K562 (cell line): Measurements from ENCODE around the gene MAP3K15. TPM values are rescaled to one million over a fixed set of nuclear protein-coding genes. Genes with fewer than 3 reads are reported as not detected.
"Not testable (repeated sequence)": the region's sequence is repeated elsewhere in the genome, so short reads cannot be mapped to it uniquely, and the experiment has no call there.

Experiments used
- ATAC-seq: fragments of 200-7000 bp; cut with Tn5 transposase; 3 replicates; pipeline ENCODE4 v1.9.1; 2020; ENCODE audit warnings: moderate library complexity
- BruUV-seq: library from RNA; stranded (reverse); fragments of 400-500 nt; replicated peaks from 2 replicates; lab custom pipeline; 2021; lab: Mats Ljungman, UMichigan
- CTCF ChIA-PET: fragments of 300-600 bp; formaldehyde crosslinking; extraction: SDS; loops from one replicate; lab custom pipeline; 2021; ENCODE audit warnings: low intra/inter-chr PET ratio; lab: Yijun Ruan, JAX
- POLR2A ChIA-PET: fragments of 300-600, 350-650 bp; sonication (Branson Sonifier 250); formaldehyde crosslinking; extraction: SDS; loops from one replicate; lab custom pipeline; 2021; ENCODE audit warnings: antibody characterized with exemption, inconsistent platforms; lab: Yijun Ruan, JAX
- DNase-seq, 4 experiments: peaks; one replicate each; pipeline versions ENCODE4 v3.0.0 to v3.0.0-alpha.2; 2011 to 2018; ENCODE audit warnings: low spot score in 3 of 4, mixed read lengths in 3 of 4; ENCODE audit errors: extremely low read depth in 1 of 4
- FAIRE-seq: peaks from 2 replicates; lab custom pipeline; 2011; peaks lifted over from hg19 to GRCh38; lab: Jason Lieb, UNC
- H2AFZ ChIP-seq: 2 replicates; pipeline ENCODE4 v1.6.0; 2011; ENCODE audit warnings: low read depth, low read length, control low read depth, inconsistent platforms
- H3K27ac ChIP-seq: fragments of 200-600 bp; 3 replicates; pipeline ENCODE4 v1.8.0; 2011; ENCODE audit warnings: low read depth, mild to moderate bottlenecking, control low read depth, inconsistent platforms, low read length, moderate library complexity, mixed read lengths; ENCODE audit errors: extremely low read depth
- H3K27me3 ChIP-seq, 2 experiments: fragments of 300-600 bp in 1 of 2; 2 replicates in 1 of 2; 3 replicates in 1 of 2; pipeline versions ENCODE4 v1.6.0 to v1.8.0; 2011; ENCODE audit warnings: inconsistent platforms in 2 of 2, low read length in 2 of 2, mild to moderate bottlenecking in 1 of 2, mixed read lengths in 1 of 2, moderate library complexity in 1 of 2; ENCODE audit not compliant: control insufficient read depth in 2 of 2, insufficient read depth in 2 of 2
- H3K36me3 ChIP-seq: fragments of 300-600 bp; 3 replicates; pipeline ENCODE4 v1.8.0; 2011; ENCODE audit warnings: mild to moderate bottlenecking, low read length, inconsistent platforms; ENCODE audit not compliant: control insufficient read depth, insufficient read depth
- H3K4me1 ChIP-seq, 2 experiments: fragments of 200-600 bp in 1 of 2; replicated peaks in 1 of 2; 2 replicates in 1 of 2; 3 replicates in 1 of 2; pipeline versions ENCODE4 v1.5.1 to v1.8.0; 2011; ENCODE audit warnings: inconsistent platforms in 2 of 2, low read length in 2 of 2, mild to moderate bottlenecking in 1 of 2, mixed read lengths in 1 of 2, moderate library complexity in 1 of 2; ENCODE audit not compliant: control insufficient read depth in 2 of 2, insufficient read depth in 2 of 2
- H3K4me2 ChIP-seq: 2 replicates; pipeline ENCODE4 v1.6.1; 2011; ENCODE audit warnings: low read length, control low read depth, inconsistent platforms, mixed read lengths; ENCODE audit not compliant: insufficient read depth
- H3K4me3 ChIP-seq: fragments of 200-600 bp; sonication (generic), shearing (Covaris generic); 2 replicates; pipeline ENCODE4 v1.5.1; 2016; ENCODE audit warnings: control low read depth, inconsistent platforms
- H3K79me2 ChIP-seq: fragments of 200-600 bp; 3 replicates; pipeline ENCODE4 v1.8.0; 2011; ENCODE audit warnings: low read length, inconsistent platforms; ENCODE audit not compliant: control insufficient read depth, insufficient read depth
- H3K9ac ChIP-seq, 2 experiments: 2 replicates each; pipeline versions ENCODE4 v1.6.0 to v1.6.1; 2011; ENCODE audit warnings: low read depth in 2 of 2, low read length in 2 of 2, control low read depth in 1 of 2, inconsistent platforms in 1 of 2, mild to moderate bottlenecking in 1 of 2, mixed read lengths in 1 of 2; ENCODE audit not compliant: insufficient read depth in 1 of 2
- H3K9me1 ChIP-seq: one replicate; pipeline ENCODE4 v1.6.0; 2011; ENCODE audit warnings: inconsistent platforms, mild to moderate bottlenecking, low read length, moderate library complexity; ENCODE audit not compliant: control insufficient read depth, insufficient read depth
- H3K9me3 ChIP-seq: replicated peaks from 2 replicates; pipeline ENCODE4 v1.5.1; 2011; ENCODE audit warnings: low read depth, low read length, inconsistent platforms; ENCODE audit not compliant: control insufficient read depth, insufficient read depth
- H4K20me1 ChIP-seq: replicated peaks from 2 replicates; pipeline ENCODE4 v1.6.1; 2011; ENCODE audit warnings: low read length, inconsistent platforms, mixed read lengths; ENCODE audit not compliant: control insufficient read depth, insufficient read depth
- CBFA2T3 ChIP-seq: fragments of 450-650 bp; IDR thresholded peaks from 2 replicates; pipeline ENCODE4 v1.6.1; 2017
- PHF8 ChIP-seq: fragments of 200-600 bp; sonication (generic); IDR thresholded peaks from 2 replicates; pipeline ENCODE4 v1.6.1; 2012; ENCODE audit warnings: mixed run types, mild to moderate bottlenecking, inconsistent platforms, low read length, moderate library complexity, borderline replicate concordance
- RB1 ChIP-seq: fragments of 450-650 bp; IDR thresholded peaks from 2 replicates; pipeline ENCODE4 v1.6.1; 2017; ENCODE audit warnings: low read depth, mild to moderate bottlenecking
- TEAD1 ChIP-seq, 2 experiments: fragments of 450-650 bp in 1 of 2; sonication (generic) in 1 of 2; formaldehyde crosslinking; IDR thresholded peaks; 2 replicates each; pipeline versions ENCODE4 v1.4.0 to v1.8.0; 2020 to 2022; ENCODE audit warnings: mild to moderate bottlenecking in 2 of 2, missing genetic modification reagents in 1 of 2
- ZNF146 ChIP-seq: IDR thresholded peaks from one replicate; pipeline ENCODE4 v1.6.1; 2018; ENCODE audit warnings: missing compliant biosample characterization; ENCODE audit not compliant: unreplicated experiment
- WGBS: fragments of 100-300 bp; shearing (Covaris generic); methylation state at CpG from one replicate; pipeline ENCODE4 v1.1.6; 2016; ENCODE audit warnings: low coverage, mixed read lengths; ENCODE audit not compliant: insufficient coverage; ENCODE audit errors: missing lambda C conversion rate; 5-methylcytosine and 5-hydroxymethylcytosine counted together
- in situ Hi-C: fragments of 300-500 bp; cut with MboI; formaldehyde crosslinking; loops from 4 replicates; pipeline ENCODE4 v1.15.0; 2018; ENCODE audit warnings: inconsistent platforms, mixed read lengths
- intact Hi-C: fragments of 100-400 bp; cut with micrococcal nuclease; formaldehyde crosslinking; loops from 2 replicates; pipeline ENCODE4 v1.14.2; 2022
- polyA plus RNA-seq, 8 experiments: library from polyadenylated mRNA; depleted of rRNA in 4 of 8; stranded (reverse) in 5 of 8; unstranded in 3 of 8; fragments of >200 nt; fragmentation: Nextera tagmentation in 2 of 8; fragmentation: Illumina TruSeq in 1 of 8; extraction: Ambion mirVana in 2 of 8; extraction: Trizol in 1 of 8; gene quantifications; 2 replicates each; pipeline versions ENCODE4 v1.2.1 to v1.2.3, GENCODE V29; 2011 to 2014; ENCODE audit warnings: inconsistent platforms in 1 of 8, missing spikeins in 1 of 8
- total RNA-seq, 7 experiments: library from RNA; depleted of rRNA in 6 of 7; stranded (reverse); fragments of >200 nt in 6 of 7; fragmentation: Illumina TruSeq in 2 of 7; extraction: Trizol in 2 of 7; gene quantifications; 2 replicates each; pipeline versions ENCODE4 v1.2.1 to v1.2.3, GENCODE V29; 2011 to 2021; ENCODE audit warnings: low replicate concordance in 1 of 7

Gene MAP3K15
- total and polyA plus RNA-seq, 9 of the 15 experiments (the other 6 are each of a cell fraction or from before 2014, with no cell fraction given), result 0.03 to 0.29 (median 0.14) TPM; not detected in 5

- no peak for TF ChIP-seq PHF8
Observed at GRCh38 chrX:19512359-19512758, 2.9 kb downstream of the MAP3K15 start (continued).

GRCh38 chrX:19511796-19512195 is 3.5 kb downstream of the MAP3K15 start:
- H3K4me3 ChIP-seq, FAIRE-seq, CTCF ChIA-PET: not testable (repeated sequence)

DNA sequence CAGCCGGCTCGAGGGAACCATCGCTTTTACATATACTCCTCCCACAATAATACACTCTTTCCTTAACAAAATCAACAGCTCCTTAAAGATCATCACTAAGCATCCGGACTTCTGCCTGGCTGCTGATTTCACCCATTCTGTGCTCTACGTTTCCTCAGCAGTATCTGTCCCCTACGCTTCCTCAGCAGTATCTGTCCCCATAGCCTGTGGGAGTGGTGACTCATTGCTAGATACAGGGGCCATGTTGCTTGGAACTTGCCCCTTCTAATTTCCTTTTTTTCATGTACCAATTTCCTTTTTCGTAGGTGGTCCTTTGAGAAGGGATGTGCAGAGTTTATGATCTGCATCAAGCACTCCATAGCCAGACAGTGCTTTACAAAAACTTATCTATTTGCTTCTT is 18.6 kb downstream of the MAP3K15 start:
- Histone ChIP-seq H3K4me1 (no peaks in the 10 kb centered on the region), H3K4me2 (no peak overlapping the region), H3K9me3 (no peaks in the 10 kb centered on the region), H3K36me3 (no peaks in the 10 kb centered on the region), H4K20me1 (no peaks in the 10 kb centered on the region), H2AFZ (no peak overlapping the region), H3K27ac (no peak overlapping the region), H3K9me1 (no peaks in the 10 kb centered on the region), H3K79me2 (no peaks in the 10 kb centered on the region), H3K4me3 (no peak overlapping the region), H3K27me3 (peaks cover 0 to 4% of the 10 kb centered on the region in 2 experiments; a peak in 3 of 5 replicates), H3K9ac (no peak overlapping the region)
- ChIA-PET POLR2A (no interaction called here), CTCF (no interaction called here)
- WGBS, result 0% methylated on average over 7 of the region's 7 CpGs
- ATAC-seq (no peak), DNase-seq (peak in 1 of 4 experiments; percentile 2), FAIRE-seq (no peak)
- TF ChIP-seq TEAD1 (CRISPR knock-in tag; IDR thresholded peaks at IDR 0.05) (no peak), CBFA2T3 (peak; percentile 11; the same call in 1 of the 2 replicates), RB1 (no peak)
- intact Hi-C loops, result no loop called here
- BruUV-seq, result no TSS peak
- in situ Hi-C loops, result no loop called here

More at GRCh38 chrX:19511796-19512195, 3.5 kb downstream of the MAP3K15 start:
- H3K27ac ChIP-seq, H3K9me1 ChIP-seq, H3K4me2 ChIP-seq, H3K9ac ChIP-seq, H3K27me3 ChIP-seq, H2AFZ ChIP-seq, POLR2A ChIA-PET, intact Hi-C loops, ATAC-seq, H3K4me1 ChIP-seq, H4K20me1 ChIP-seq, in situ Hi-C loops, DNase-seq, H3K9me3 ChIP-seq, H3K36me3 ChIP-seq, BruUV-seq, H3K79me2 ChIP-seq: not testable (repeated sequence)
- peak; percentile 75 for TF ChIP-seq ZNF146 (CRISPR knock-in tag)
